Stimulated activated CD8-positive, alpha-beta memory T cell treated with anti-CD3 and anti-CD28 coated beads, Interleukin-4, amount 100 ng/mL, for 1 hour (primary cell): ENCODE measurements around the gene NIP7.
"Not testable (repeated sequence)": the region's sequence is repeated elsewhere in the genome, so short reads cannot be mapped to it uniquely, and the experiment has no call there.

ENCODE experiments used
- DNase-seq, 2 donors: peaks; one replicate each; pipeline ENCODE4 v3.0.0-alpha.2; 2020; ENCODE audit warnings: low read depth in 2 of 2, low spot score in 1 of 2

Gene NIP7

DNA sequence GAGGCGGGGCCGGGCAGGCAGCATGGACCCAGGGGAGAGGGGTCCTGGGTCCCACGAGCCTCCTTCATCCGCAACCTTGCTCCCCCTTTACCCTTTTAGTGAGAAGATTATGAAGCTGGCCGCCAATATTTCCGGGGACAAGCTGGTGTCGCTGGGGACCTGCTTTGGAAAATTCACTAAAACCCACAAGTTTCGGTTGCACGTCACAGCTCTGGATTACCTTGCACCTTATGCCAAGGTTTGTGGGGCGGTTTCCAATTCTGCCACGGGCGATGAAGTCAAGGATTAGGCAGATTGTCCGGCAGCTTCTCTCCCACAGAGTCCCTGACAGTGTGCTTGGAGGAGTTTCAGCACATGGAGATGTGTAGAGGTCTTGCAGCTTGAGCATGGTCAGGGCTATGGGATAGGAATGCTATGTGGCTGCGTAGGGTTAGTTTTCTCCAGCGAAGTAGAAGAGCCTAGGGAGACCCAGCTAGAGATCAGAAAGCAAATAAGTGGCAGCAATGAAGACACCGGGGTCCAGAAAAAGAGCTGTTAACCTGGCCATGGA lies 598 bp downstream of the NIP7 start:
- no peak for DNase-seq

DNA sequence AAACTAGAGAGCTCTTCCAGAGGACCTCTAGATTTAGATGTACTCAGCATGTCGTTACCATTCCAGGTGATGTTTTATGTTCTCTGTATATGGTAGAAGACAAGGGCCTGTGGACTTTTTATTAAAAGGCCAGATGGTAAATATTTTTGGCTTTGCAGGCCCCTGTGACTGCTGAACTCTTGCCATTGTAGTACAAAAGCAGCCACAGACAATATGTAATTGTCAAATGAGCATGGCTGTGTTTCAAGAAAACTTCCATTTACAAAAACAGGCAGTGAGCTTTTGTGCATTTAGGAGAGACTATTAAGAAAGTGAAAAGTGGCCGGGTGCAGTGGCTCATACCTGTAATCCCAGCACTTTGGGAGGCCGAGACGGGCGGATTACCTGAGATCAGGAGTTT lies 4.6 kb downstream of the NIP7 start:
- DNase-seq: no peak

DNA sequence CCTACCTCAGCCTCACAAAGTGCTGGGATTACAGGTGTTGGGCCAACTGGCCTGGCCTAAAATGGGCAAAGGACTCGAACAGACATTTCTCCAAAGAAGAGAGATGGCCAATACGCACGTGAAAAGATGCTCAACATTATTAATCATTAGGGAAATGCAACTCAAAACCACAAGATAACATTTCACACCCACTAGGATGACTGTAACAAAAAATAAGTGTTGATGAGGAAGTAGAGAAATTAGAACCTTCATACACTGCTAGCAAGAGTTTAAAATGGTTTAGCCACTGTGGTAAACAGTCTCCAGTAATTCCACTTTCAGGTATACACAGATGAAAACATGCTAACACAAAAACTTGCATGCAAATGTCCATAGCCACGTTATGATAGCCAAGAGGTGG lies 6.4 kb downstream of the NIP7 start:
- no peak for DNase-seq

DNA sequence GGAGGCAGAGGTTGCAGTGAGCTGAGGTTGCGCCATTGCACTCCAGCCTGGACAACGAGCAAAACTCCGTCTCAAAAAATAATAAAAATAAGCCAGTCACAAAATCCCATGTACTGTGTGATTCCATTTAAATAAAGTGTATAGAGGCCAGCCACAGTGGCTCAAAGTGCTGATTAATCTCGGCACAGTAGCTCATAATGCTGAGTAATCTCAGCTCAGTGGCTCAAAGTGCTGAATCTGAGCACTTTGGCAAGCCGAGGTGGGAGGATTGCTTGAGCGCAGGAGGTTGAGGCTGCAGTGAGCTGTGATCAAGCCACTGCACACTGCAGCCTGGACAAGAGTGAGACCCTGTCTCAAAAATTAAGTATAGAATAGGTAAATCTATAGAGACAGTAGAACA lies 7.1 kb downstream of the NIP7 start:
- DNase-seq: no peak

DNA sequence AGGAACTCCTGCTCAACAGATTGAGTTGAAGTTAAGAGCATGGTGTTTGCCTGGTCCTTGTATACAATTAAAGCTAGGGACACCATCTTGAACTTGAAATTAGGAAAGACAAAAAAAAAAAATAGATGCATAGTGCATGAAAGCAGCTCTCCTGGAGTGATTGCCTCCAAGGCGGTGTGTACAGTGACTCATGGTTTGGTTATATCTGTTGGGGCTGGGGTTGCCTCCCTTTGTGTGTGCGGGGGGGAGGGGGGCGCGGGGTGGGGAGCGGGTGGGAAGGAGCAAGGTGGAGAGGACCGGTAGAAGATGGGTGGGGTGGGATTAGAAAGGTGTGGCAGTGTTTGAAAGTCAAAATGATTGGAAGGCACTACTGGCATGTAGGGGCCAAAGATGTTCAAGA lies 8.7 kb downstream of the NIP7 start:
- DNase-seq: no peak

DNA sequence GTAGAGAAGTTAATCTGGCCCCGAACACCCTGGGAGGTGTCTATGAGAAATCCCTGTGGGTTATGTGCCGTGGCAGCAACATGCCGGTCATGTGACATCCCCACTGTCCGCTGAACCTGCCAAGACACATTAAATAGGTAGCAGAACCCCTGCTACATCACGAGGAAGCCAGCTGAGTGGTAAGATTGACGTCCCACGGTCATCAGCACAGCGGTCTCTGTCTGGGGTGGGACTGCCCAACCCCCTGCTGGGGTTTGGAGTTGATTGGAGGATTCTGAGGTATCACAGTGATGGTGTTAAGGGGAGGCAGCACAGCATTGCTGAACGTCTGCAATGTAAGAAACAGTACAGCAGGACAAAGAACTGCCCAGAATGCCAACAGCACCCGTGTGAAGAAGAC lies 10.0 kb downstream of the NIP7 start:
- DNase-seq: no peak

DNA sequence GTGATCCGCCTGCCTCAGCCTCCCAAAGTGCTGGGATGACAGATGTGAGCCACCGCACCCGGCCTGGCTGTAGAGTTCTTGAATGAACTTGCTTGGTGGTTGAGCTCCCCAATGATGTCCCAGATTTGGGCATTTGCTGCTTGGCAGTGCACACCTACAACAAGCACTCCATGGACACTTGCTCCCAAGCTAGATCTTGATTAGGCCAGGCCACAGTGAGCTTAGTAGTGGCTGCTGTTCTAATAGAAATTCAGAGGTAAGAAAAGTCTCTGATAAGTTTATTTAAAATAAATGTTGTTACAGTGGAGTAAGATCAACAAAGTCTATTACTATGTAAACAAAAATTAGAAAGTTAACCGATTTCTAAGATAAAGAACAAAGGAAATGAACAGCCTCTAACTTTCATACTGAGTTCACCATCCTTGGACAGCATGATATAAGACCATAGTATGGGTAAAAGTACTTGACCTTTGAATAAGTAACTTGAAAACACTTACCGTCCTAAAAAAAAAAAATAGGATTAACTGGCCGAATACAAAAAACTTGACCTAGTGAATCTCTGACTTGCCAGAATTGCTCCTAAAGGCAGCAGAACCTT lies 11.1 kb downstream of the NIP7 start:
- DNase-seq: no peak

DNA sequence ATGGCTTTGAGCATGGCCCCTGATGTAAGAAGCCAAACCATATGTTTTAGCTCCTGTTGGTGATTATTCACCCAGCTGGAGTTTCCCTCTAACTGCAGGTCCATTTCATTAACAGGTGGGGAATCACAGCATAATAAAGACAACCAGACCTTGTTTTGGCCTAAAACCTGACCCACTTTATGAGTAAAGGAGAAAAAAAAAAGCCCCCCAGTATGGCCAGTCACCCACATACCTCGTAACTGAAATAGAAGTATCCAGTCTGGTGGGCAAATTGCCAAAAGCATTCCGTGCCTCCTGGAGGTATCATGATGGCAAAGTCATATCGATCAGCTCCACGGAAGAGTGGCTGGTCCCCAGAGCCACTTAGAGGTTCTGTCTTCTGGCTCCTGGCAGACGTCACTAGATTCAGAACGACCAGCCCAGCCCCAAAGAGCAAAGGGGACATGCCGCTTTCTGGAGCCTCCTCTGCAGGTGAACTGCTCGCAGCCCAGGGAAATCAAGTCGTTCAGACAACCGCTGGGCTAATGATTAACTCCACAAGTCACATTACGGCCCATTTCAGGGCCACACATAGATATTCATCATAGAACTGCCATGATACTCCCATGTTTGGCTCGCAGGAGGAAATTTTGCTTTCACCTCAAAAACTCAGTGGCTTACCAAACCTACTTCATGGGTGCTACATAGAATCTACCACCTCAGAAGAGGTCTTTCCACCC lies 11.9 kb downstream of the NIP7 start, which contains the start of gene TMED6:
TMED6 (minus strand) TSS at position 478 of the 719 bp plus-strand sequence; CDS start at position 445, 33 bp downstream.
- DNase-seq: no peak

DNA sequence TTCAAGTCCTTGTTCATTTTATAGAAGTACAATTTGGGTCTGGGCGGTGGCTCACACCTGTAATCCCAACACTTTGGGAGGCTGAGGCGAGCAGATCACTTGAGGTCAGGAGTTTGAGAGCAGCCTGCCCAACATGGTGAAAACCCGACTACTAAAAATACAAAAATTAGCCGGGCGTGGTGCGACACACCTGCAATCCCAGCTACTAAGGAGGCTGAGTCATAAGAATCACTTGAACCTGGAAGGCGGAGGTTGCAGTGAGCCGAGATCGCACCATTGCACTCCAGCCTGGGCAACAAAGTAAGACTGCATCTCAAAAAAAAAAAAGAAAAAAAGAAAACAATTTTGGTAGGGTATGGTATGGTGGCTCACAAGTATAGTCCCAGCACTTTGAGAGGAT lies 20.5 kb downstream of the NIP7 start:
- DNase-seq: not testable (repeated sequence)

DNA sequence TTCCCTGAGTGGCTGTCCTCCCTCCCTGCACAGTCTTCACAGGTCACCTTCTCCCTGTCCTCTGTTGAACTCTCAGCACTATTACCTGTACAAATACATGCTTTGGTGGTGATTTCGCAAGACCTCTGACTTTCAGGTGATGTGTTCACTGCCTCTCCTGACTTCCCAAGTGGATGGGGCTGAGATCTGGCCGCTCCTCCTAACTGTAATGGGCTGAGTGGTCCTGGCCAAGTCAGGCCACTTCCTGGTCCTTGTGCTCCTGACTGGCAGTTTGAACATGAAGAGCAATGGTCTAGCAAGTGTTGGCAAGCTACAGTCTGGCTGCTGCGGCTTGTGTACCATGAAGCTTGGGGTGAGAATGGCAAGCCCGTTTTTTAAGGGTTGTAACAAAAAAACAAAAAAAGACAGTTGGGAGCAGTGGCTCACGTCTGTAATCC lies 23.7 kb downstream of the NIP7 start:
- no peak for DNase-seq

DNA sequence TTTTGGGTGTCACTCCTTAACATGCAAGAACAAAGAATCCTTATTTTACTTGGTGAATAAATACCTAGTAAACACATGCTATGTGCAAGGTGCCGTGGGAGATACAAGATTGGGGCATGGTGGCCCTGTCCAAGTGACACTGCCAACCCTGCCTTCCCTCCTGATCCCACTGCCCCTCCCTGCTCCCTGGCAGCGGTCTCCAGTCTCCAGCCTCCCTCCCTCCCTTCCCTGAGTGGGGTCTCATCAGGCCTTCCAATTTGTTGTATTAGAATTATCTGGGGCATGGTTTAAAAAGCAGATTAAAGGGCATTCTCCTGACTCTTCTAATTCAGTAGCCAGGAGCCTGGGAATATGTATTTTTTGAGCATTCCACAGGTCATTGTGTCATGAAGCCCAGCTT lies 24.5 kb downstream of the NIP7 start:
- no peak for DNase-seq

DNA sequence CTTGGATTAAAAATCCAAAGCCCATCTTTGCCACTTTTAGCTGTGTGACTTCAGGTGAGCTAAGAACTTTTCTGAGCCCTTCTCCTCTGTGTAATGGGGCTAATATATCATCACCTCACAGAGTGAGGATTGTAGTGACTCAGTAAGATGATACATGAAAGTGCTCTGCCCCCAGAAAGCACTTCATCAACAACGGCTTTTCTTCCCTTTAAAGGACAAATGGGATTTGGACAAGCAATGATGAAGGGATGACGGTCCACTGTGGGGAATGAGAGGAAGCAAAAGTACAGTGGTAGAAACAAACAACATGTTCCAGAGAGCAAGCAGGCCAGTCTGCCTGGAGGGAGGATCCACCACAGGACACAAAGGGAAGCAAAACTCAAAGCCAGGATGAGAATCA lies 26.3 kb downstream of the NIP7 start:
- no peak for DNase-seq

DNA sequence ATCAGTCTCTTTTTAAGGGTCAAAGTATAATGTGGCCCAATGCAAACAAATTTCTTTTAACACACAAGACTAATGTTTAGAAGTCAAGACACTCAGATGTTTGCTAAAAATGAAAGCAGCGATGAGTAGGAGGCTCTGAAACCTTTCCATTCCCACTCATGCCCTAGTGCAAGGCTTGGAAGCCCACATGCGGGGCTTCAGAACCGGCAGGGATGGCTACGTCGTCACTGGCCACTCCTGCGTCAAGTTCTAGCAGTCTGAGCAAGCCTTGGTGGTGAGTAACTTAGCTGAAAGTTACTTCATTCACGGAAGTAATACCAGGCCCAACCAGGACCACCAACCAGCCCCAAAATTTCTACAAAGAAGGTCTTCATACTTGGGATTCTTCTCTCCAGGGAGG lies 26.9 kb downstream of the NIP7 start:
- DNase-seq: no peak

DNA sequence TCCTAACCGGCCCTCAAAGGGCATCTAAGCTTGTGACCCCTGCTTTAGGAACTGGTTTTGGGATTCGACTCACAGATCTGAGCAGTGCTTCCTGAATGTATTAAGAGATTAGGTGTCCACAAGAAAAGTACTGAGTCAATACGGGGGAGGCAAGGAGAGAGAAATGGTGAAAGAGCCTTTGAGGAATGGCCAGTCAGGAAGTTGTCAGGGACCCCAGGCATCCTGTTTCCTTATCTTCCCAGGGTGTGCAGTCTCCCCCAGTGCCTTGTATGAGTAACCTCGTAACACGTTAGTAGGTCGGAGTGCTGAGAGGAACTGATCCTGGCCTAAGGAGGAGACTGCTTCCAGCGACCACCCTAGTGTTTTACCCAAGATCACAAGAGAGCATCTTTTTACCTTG lies 28.4 kb downstream of the NIP7 start:
- DNase-seq: no peak

DNA sequence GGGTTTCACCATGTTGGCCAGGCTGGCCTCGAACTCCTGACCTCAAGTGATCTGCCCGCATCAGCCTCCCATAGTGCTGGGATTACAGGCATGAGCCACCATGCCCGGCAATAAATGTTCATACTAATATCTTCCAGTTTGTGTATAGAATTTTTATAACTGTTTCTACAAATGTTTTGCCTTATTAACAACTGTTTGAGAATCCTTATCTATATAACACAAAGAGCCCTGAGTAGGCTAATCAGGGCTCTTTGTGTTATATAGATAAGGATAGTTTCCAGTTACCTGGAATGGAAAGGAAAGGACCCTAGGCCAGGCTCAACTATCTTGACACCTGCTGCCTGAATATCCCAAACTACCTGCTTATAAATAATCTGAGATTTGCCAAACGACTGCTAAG lies 29.3 kb downstream of the NIP7 start:
- no peak for DNase-seq

DNA sequence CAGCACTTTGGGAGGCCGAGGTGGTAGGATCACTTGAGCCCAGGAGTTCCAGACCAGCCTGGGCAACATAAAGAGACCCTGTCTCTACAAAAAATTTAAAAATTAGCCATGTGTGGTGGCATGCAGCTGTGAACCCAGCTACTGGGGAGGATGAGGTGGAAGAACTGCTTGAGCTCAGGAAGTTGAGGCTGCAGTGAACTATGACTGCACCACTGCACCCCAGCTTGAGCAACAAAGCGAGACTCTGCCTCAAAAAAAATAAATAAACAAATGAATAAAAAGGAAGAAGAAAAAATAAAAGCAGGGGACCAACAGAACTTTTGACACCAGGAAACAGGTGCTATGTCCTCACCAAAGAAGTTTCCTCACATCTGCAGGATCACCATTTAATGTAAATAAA lies 32.0 kb downstream of the NIP7 start:
- DNase-seq: no peak

DNA sequence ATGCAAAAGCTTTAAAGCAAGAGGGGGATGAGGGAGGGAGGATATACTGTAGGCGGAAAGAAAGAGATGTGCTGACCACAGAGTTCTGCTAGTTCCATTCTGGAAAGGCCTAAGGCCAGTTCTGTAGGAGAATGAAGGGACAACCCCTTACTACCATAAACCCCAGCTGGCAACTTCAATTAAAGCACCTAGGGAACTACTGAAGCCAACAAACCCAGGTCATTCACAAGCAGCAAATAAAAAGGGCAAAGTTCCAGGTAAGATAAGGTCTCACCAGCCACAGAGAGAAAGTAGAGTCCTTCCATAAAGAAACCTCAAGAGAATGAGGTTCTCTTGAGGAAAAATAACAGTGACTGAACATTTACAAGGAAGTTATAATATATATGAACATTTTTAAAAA lies 33.4 kb downstream of the NIP7 start:
- DNase-seq: no peak

DNA sequence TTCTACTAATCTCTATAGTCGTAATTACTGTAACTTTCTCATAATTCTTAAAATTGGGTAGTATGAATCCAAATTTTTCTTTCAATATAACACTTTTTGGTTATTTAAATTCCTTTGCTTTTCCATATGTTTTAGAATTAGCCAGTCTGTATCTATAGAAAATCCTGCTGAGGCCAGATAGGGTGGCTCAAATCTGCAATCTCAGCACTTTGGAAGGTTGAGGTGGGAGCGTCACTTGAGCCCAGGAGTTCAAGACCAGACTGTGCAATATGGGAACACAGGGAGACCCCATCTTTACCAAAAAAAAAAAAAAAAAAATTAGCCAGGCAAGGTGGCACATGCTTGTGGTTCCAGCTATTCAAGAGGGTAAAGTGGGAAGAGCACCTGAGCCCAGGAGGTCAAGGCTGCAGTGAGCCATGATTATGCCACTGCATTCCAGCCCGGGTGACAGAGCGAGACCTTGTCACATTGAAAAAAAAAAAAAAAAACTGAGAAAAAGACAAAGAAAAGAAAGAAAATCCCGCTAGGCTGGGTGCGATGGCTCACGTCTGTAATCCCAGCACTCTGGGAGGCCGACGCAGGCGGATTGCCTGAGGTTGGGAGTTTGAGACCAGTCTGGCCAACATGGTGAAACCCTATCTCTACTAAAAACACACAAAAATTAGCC lies 37.0 kb downstream of the NIP7 start:
- no peak for DNase-seq

DNA sequence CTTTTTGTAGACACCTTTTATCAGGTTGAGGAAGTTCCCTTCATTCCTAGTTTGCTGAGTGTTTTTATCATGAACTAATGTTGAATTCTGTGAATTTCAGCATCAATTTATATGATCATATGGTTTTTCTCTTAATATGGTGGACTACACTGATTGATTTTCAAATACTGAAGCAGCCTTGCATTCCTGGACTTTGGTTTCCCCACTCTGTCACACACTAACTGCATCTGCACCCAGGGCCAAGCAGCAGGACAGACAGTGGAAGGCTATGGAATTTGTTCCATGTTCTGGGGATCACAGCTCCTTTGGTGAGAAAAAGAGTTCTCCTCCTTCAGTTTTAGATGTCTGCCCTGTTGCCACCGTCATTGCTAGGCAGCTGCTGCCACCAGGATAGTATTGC lies 38.5 kb downstream of the NIP7 start:
- DNase-seq: no peak

DNA sequence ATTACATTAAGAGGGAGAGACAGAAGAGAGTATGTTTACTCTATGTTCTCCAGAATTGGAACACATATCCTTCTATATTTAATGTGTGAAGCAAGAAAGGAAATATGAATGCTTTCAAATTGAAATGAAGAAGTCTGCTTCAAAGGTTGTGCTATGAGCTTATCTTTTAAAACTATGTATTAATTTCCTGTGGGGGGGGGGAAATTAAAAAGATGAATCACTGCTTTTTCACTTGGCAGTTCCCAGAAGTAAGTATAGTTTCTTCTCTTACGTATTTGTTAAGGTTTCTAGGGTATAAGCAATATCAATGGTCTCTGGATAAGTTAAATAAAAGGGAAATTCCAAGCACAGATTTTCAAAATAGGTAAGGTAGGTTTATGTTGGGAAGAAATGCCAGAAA lies 39.2 kb downstream of the NIP7 start:
- no peak for DNase-seq

DNA sequence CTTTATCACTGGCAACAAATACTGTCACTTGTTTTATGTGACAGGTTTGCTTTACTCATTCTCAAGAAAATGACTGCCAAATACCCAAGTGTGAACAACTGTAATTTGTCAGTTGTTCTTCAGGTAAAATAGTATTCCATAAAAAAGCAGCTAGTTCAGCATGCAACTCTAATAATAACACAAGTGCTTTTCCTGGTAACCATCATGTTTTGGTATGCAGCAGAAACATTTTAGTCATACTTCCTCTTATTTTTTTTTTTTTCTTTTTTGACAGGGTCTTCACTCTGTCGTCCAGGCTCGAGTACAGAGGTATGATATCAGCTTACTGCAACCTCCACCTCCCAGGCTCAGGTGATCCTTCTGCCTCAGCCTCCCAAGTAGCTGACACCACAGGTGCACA lies 41.7 kb downstream of the NIP7 start:
- no peak for DNase-seq

DNA sequence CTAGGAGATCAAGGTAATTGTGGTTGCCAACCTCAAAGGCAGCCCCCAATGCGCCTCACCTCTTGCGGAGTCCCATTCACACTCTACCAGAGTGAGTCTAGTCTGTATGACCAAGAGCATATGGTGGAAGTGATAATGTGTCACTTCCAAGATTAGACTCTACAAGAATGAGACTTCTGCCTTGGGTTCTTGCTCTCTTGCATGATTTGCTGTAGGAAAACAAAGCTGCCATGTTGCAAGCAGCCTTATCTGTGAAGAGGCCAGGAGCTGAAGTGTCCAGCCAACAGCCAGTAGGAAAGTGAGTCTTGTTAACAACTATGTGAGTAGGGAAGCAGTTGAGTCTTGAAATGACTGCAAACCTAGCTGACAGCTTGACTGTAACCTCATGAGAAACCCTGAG lies 42.8 kb downstream of the NIP7 start:
- DNase-seq: no peak
